Esophagus muscularis mucosa (tissue), 4 donors: ENCODE data around the gene CDH16. TPM values are rescaled to one million over a fixed set of nuclear protein-coding genes. Genes with fewer than 3 reads are reported as not detected.
A peak's percentile ranks its signal among the peaks of the same experiment; 100 is the strongest.
"Not testable (repeated sequence)": the region's sequence is repeated elsewhere in the genome, so short reads cannot be mapped to it uniquely, and the experiment has no call there.

Experiments used
- DNase-seq: peaks from one replicate; pipeline ENCODE4 v3.0.0-alpha.2; 2017; ENCODE audit errors: extremely low spot score
- H3K27ac ChIP-seq, 4 donors: fragments of 200-600 bp; sonication (generic); replicated peaks in 1 of 4; 1 replicate in 3 of 4; 2 replicates in 1 of 4; pipeline ENCODE4 v1.5.1; 2016 to 2019; ENCODE audit warnings: mild to moderate bottlenecking in 1 of 4
- H3K27me3 ChIP-seq, 4 donors: fragments of 200-600 bp; sonication (generic); one replicate each; pipeline versions ENCODE4 v1.5.1 to v1.6.0; 2016 to 2019
- H3K36me3 ChIP-seq, 4 donors: fragments of 200-600 bp; sonication (generic); one replicate each; pipeline ENCODE4 v1.5.1; 2016 to 2019
- H3K4me1 ChIP-seq, 4 donors: fragments of 200-600 bp; sonication (generic); one replicate each; pipeline ENCODE4 v1.5.1; 2016 to 2019
- H3K4me3 ChIP-seq, 4 donors: fragments of 200-600 bp; sonication (generic); 1 replicate in 2 of 4; 2 replicates in 2 of 4; pipeline ENCODE4 v1.5.1; 2016 to 2019; ENCODE audit warnings: mild to moderate bottlenecking in 4 of 4, moderate library complexity in 1 of 4
- H3K9me3 ChIP-seq, 4 donors: fragments of 200-600 bp; sonication (generic); 1 replicate in 3 of 4; 2 replicates in 1 of 4; pipeline ENCODE4 v1.5.1; 2016 to 2019
- EP300 ChIP-seq: sonication (generic); formaldehyde crosslinking; IDR thresholded peaks from one replicate; pipeline ENCODE4 v1.6.1; 2017; ENCODE audit warnings: antibody characterized with exemption
- POLR2A ChIP-seq: fragments of 450-650 bp; IDR thresholded peaks from one replicate; pipeline ENCODE4 v1.6.1; 2017; ENCODE audit warnings: antibody characterized with exemption, moderate library complexity, mild to moderate bottlenecking, low read depth
- POLR2AphosphoS5 ChIP-seq, 2 donors: sonication (generic); formaldehyde crosslinking; IDR thresholded peaks; one replicate each; pipeline ENCODE4 v1.6.1; 2017; ENCODE audit warnings: antibody characterized with exemption in 2 of 2
- WGBS: methylation state at CpG from one replicate; pipeline ENCODE4 v1.1.5; 2018; 5-methylcytosine and 5-hydroxymethylcytosine counted together
- intact Hi-C: fragments of 100-400 bp; cut with DNase I; formaldehyde crosslinking; loops from one replicate; pipeline ENCODE4 v1.15.1; 2023
- total RNA-seq, 4 donors: library from RNA; depleted of rRNA; stranded (reverse); fragments of >200 nt; gene quantifications; one replicate each; pipeline versions ENCODE4 v1.1.0 to v1.2.1, GENCODE V29; 2016
- TF ChIP-seq, protein P1 (sequence below), 3 experiments: fragments of 200-600 bp in 2 of 3; fragments of 450-650 bp in 1 of 3; sonication (generic) in 2 of 3; IDR thresholded peaks; one replicate each; pipeline ENCODE4 v1.5.1; 2017 to 2019; ENCODE audit warnings: antibody characterized with exemption in 3 of 3, mild to moderate bottlenecking in 2 of 3, moderate library complexity in 1 of 3

Gene CDH16
- total RNA-seq, 4 donors from 2014 or later = 0.52 TPM; not detected in 3

DNA sequence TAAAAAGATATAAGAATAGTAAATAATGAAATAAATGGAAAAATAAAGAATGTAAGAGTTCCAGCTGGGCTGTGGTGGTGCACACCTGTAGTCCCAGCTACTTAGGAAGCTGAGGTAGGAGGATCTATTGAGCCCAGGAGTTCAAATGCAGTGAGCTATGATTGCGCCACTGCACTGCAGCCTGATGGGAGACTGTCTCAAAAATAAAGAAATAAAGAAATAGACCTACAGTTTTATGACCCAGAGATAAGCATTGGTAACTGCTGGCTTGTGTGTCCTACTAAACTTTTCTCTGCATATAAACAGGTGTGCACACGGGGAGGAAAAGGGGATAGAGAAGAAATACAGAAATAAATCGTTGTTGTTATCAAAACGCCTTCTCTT, 46.1 kb downstream of the CDH16 start:
- DNase-seq = no peak
- H3K9me3 ChIP-seq = no peaks in the 10 kb centered on the region
- H3K27ac ChIP-seq = peak overlapping the region in 3 of 4 donors; percentile 18 to 35 (median 34)
- 65% methylated on average over 4 of the region's 4 CpGs for WGBS
- peak overlapping the region; percentile 37 to 51 (median 44) for H3K4me3 ChIP-seq
- TF ChIP-seq, protein P1, sequence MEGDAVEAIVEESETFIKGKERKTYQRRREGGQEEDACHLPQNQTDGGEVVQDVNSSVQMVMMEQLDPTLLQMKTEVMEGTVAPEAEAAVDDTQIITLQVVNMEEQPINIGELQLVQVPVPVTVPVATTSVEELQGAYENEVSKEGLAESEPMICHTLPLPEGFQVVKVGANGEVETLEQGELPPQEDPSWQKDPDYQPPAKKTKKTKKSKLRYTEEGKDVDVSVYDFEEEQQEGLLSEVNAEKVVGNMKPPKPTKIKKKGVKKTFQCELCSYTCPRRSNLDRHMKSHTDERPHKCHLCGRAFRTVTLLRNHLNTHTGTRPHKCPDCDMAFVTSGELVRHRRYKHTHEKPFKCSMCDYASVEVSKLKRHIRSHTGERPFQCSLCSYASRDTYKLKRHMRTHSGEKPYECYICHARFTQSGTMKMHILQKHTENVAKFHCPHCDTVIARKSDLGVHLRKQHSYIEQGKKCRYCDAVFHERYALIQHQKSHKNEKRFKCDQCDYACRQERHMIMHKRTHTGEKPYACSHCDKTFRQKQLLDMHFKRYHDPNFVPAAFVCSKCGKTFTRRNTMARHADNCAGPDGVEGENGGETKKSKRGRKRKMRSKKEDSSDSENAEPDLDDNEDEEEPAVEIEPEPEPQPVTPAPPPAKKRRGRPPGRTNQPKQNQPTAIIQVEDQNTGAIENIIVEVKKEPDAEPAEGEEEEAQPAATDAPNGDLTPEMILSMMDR (IDR thresholded peaks at IDR 0.05) = no peak
- TF ChIP-seq POLR2A = no peak
- no peak for TF ChIP-seq POLR2AphosphoS5 (IDR thresholded peaks at IDR 0.05)
- TF ChIP-seq EP300 = no peak
- H3K27me3 ChIP-seq = no peaks in the 10 kb centered on the region
- H3K36me3 ChIP-seq = no peaks in the 10 kb centered on the region
- intact Hi-C loops = no loop called here
- H3K4me1 ChIP-seq = peaks cover 6 to 23% (median 15%) of the 10 kb centered on the region in 4 donors

DNA sequence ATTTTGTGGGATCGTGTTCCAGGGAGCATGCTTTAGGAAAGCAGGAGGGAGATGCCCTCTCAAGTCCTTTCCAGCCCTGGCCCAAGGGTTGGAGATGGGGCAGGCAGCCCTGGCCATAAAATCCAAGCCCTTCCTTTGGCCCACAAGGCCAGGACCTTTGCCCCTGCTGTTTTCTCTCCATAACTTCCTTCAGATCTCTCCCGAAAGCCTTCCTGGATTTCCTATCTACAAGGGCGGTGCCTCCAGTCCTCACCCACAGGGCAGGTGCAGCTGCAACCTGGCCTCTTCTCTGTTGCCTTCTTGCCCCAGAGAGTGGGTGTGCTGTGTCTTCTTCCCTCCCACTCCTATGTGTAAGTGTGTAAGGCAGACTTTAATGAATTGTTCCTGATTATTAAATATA, 46.8 kb downstream of the CDH16 start:
- no peaks in the 10 kb centered on the region for H3K27me3 ChIP-seq
- peaks cover 6 to 23% (median 15%) of the 10 kb centered on the region in 4 donors for H3K4me1 ChIP-seq
- H3K4me3 ChIP-seq = no peak overlapping the region
- DNase-seq = no peak
- TF ChIP-seq EP300 (no peak), POLR2A (no peak), POLR2AphosphoS5 (IDR thresholded peaks at IDR 0.05) (no peak)
- TF ChIP-seq, protein P1 (IDR thresholded peaks at IDR 0.05) = no peak
- no peaks in the 10 kb centered on the region for H3K9me3 ChIP-seq
- H3K27ac ChIP-seq = no peak overlapping the region
- no peaks in the 10 kb centered on the region for H3K36me3 ChIP-seq
- intact Hi-C loops = no loop called here
- WGBS = 100% methylated on average over 3 of the region's 3 CpGs

DNA sequence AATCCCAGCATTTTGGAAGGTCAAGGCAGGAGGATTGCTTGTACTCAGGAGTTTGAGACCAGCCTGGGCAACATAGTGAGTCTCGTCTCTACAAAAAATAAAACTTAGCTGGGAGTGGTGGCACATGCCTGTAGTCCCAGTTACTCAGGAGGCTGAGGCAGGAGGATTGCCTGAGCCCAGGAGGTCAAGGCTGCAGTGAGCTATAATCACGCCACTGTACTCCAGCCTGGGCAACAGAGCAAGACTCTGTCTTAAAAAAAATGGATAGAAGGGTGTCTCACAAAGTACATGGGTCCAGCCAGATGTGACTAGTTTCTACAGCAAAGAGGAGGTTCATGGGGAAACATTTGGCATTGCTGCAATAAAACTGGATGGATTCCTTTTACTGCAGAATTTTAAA, 47.3 kb downstream of the CDH16 start:
- 100% methylated on average over 2 of the region's 2 CpGs for WGBS
- H3K36me3 ChIP-seq, H3K9me3 ChIP-seq, H3K4me3 ChIP-seq, H3K27me3 ChIP-seq, DNase-seq, intact Hi-C loops, H3K27ac ChIP-seq: not testable (repeated sequence)
- H3K4me1 ChIP-seq = peaks cover 6 to 23% (median 15%) of the 10 kb centered on the region in 4 donors

DNA sequence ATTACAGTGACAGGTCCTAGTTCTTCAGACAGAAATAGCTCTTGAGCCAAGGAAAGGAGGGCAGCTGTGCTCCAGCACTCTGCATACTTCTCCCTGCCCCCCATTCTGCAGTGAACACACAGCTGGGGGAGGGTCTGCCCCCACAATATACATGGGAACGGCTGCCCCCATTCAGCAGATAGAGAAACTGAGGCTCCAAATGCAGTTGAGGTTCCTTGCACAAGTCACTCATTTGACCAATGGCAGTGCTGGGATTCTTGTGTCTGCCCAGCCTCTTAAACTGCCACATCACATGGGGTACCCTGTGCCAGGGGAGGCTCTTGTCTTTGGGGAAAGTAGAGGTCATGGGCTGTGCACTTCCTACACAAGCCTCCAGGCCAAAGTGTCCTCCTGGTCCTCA, 49.3 kb downstream of the CDH16 start:
- WGBS = 88% methylated on average over 1 of the region's 1 CpG
- Histone ChIP-seq H3K4me1 (peaks cover 6 to 23% (median 15%) of the 10 kb centered on the region in 4 donors), H3K27me3 (no peaks in the 10 kb centered on the region), H3K4me3 (no peak overlapping the region), H3K36me3 (no peaks in the 10 kb centered on the region), H3K27ac (no peak overlapping the region), H3K9me3 (no peaks in the 10 kb centered on the region)
- TF ChIP-seq, protein P1 (IDR thresholded peaks at IDR 0.05) = no peak
- TF ChIP-seq POLR2AphosphoS5 (IDR thresholded peaks at IDR 0.05) (no peak), POLR2A (no peak), EP300 (no peak)
- no peak for DNase-seq
- intact Hi-C loops = loop anchor here (5.0 kb wide), 2 partner anchors 262 to 462 kb away; no protein-coding TSS in a partner anchor

DNA sequence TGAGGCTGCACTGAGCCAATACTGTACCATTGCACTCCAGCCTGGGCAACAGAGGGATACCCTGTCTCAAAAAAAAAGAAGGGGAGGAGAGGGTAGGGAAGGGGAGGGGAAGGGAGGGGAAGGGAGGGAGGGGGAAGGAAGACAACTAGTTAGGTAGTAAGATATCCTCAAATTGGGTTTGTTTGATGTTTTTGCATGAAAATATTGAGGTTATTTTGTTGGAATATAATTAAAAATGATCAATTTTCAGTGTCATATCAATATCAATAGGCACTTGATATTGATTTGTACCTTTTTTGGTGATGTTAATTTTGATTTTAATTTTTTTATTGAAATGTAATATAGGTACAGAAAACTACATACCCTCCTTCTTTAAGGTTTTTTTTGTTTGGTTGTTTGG, 55.0 kb downstream of the CDH16 start:
- intact Hi-C loops = no loop called here
- TF ChIP-seq, protein P1 (IDR thresholded peaks at IDR 0.05) = no peak
- TF ChIP-seq EP300 (no peak), POLR2AphosphoS5 (IDR thresholded peaks at IDR 0.05) (no peak), POLR2A (no peak)
- DNase-seq = no peak

More for the DNA sequence above, 55.0 kb downstream of the CDH16 start:
- Histone ChIP-seq H3K4me3 (no peak overlapping the region), H3K9me3 (no peaks in the 10 kb centered on the region), H3K4me1 (peaks cover 6 to 20% (median 18%) of the 10 kb centered on the region in 4 donors), H3K27ac (no peak overlapping the region), H3K27me3 (no peaks in the 10 kb centered on the region), H3K36me3 (no peaks in the 10 kb centered on the region)
